Gastroesophageal sphincter (tissue), 4 donors: ENCODE data around the gene MAPT. TPM values are rescaled to one million over a fixed set of nuclear protein-coding genes. Genes with fewer than 3 reads are reported as not detected.
"Not testable (repeated sequence)": the region's sequence is repeated elsewhere in the genome, so short reads cannot be mapped to it uniquely, and the experiment has no call there.

Source experiments
- ATAC-seq: fragments of 150-250 bp; one replicate; pipeline ENCODE4 v1.9.1; 2016; ENCODE audit warnings: mild to moderate bottlenecking, moderate library complexity
- H3K27ac ChIP-seq, 4 donors: fragments of 200-600 bp; sonication (generic) in 3 of 4; 1 replicate in 3 of 4; 2 replicates in 1 of 4; pipeline ENCODE4 v1.5.1; 2016 to 2019
- H3K27me3 ChIP-seq: fragments of 200-600 bp; sonication (generic); one replicate; pipeline ENCODE4 v1.5.1; 2019
- H3K36me3 ChIP-seq, 2 donors: fragments of 200-600 bp; sonication (generic); one replicate each; pipeline ENCODE4 v1.5.1; 2019; ENCODE audit warnings: control low read depth in 1 of 2
- H3K4me1 ChIP-seq, 3 donors: fragments of 200-600 bp; sonication (generic); 1 replicate in 2 of 3; 2 replicates in 1 of 3; pipeline ENCODE4 v1.5.1; 2016 to 2019; ENCODE audit warnings: control low read depth in 2 of 3
- H3K4me3 ChIP-seq, 2 donors: fragments of 200-600 bp; sonication (generic); one replicate each; pipeline ENCODE4 v1.5.1; 2019; ENCODE audit warnings: mild to moderate bottlenecking in 1 of 2, moderate library complexity in 1 of 2
- H3K9me3 ChIP-seq, 3 donors: fragments of 200-600 bp; sonication (generic); one replicate each; pipeline ENCODE4 v1.5.1; 2017 to 2019; ENCODE audit warnings: control low read depth in 2 of 3
- EP300 ChIP-seq: sonication (generic); formaldehyde crosslinking; IDR thresholded peaks from one replicate; pipeline ENCODE4 v1.6.1; 2017; ENCODE audit warnings: antibody characterized with exemption, mild to moderate bottlenecking
- POLR2A ChIP-seq, 2 donors: fragments of 450-650 bp; IDR thresholded peaks; one replicate each; pipeline ENCODE4 v1.6.1; 2017; ENCODE audit warnings: antibody characterized with exemption in 2 of 2, mild to moderate bottlenecking in 2 of 2, moderate library complexity in 1 of 2
- POLR2AphosphoS5 ChIP-seq: sonication (generic); formaldehyde crosslinking; IDR thresholded peaks from one replicate; pipeline ENCODE4 v1.6.1; 2017; ENCODE audit warnings: antibody characterized with exemption
- WGBS, 2 donors: methylation state at CpG; one replicate each; pipeline ENCODE4 v1.1.5; 2018; ENCODE audit warnings: low coverage in 1 of 2; 5-methylcytosine and 5-hydroxymethylcytosine counted together
- total RNA-seq, 4 donors: library from RNA; depleted of rRNA; stranded (reverse); fragments of >200 nt; gene quantifications; one replicate each; pipeline ENCODE4 v1.1.0, GENCODE V29; 2016
- TF ChIP-seq, protein P1 (sequence below), 4 experiments: fragments of 200-600 bp in 2 of 4; fragments of 450-650 bp in 2 of 4; sonication (generic) in 1 of 4; IDR thresholded peaks; one replicate each; pipeline ENCODE4 v1.5.1; 2017 to 2019; ENCODE audit warnings: antibody characterized with exemption in 4 of 4, mild to moderate bottlenecking in 2 of 4, moderate library complexity in 2 of 4

The MAPT gene
- total RNA-seq, 4 donors from 2014 or later = 3.4 to 12.2 (median 8.5) TPM

DNA sequence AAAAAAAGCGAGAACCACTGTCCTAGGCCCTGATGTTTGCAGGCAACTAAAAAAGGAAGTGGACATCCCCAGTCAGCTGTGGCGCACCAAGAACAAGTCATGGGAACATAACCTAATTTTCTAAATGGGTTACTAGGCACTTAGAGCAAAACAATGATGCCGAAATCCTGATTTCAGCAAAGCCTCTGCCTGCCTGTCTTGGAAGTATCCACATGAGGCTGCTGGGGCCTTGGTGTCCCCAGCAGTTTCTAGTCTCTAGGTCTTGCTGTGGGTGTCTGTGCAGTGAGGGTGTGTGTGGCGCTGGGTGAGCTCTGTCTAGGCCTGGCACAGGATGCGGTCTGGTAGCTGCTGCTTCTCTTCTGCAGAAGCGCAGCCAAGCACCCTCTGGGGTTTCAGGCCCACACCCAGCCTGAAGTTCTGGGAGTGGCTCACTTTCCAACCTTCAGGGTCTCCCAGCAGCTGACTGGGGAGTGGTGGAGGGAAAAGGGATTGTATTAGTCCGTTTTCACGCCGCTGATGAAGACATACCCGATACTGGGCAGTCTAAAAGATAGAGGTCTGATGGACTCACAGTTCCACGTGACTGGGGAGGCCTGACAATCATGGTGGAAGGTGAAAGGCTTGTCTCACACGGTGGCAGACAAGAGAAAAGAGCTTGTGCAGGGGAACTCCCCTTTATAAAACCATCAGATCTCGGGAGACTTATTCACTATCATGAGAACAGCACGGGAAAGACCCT lies 125.8 kb downstream of the MAPT start:
- Histone ChIP-seq H3K36me3 (peaks cover 0 to 23% of the 10 kb centered on the region in 2 donors), H3K27me3 (no peaks in the 10 kb centered on the region), H3K9me3 (no peaks in the 10 kb centered on the region), H3K4me1 (no peaks in the 10 kb centered on the region), H3K27ac (no peak overlapping the region), H3K4me3 (no peak overlapping the region)
- ATAC-seq = no peak
- whole genome bisulfite sequencing, 2 donors = 85 to 89% methylated on average over 4 to 9 of the region's 14 CpGs
- TF ChIP-seq, protein P1, sequence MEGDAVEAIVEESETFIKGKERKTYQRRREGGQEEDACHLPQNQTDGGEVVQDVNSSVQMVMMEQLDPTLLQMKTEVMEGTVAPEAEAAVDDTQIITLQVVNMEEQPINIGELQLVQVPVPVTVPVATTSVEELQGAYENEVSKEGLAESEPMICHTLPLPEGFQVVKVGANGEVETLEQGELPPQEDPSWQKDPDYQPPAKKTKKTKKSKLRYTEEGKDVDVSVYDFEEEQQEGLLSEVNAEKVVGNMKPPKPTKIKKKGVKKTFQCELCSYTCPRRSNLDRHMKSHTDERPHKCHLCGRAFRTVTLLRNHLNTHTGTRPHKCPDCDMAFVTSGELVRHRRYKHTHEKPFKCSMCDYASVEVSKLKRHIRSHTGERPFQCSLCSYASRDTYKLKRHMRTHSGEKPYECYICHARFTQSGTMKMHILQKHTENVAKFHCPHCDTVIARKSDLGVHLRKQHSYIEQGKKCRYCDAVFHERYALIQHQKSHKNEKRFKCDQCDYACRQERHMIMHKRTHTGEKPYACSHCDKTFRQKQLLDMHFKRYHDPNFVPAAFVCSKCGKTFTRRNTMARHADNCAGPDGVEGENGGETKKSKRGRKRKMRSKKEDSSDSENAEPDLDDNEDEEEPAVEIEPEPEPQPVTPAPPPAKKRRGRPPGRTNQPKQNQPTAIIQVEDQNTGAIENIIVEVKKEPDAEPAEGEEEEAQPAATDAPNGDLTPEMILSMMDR (IDR thresholded peaks at IDR 0.05) = no peak
- TF ChIP-seq EP300 = no peak
- TF ChIP-seq POLR2AphosphoS5 = no peak
- TF ChIP-seq POLR2A (IDR thresholded peaks at IDR 0.05) = no peak

DNA sequence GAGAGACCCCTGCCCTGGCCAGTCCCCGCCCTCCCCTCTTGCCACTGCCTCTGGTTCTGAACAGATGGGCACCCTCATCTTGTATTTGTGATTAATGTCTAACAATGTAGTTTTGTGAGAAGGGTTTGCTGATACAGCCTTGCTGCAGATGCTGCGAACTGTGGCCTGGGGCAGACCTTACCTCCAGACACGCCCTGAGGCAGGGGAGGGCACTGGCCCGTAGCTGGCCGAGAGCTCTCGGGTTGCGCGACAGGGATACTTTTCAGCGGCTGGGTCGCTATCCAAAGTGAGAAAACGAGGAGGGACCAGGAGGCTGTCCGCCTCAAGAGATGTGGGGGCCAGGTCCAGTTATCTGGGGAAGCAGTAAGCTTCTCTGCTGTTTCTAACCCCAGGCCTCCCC lies 126.6 kb downstream of the MAPT start:
- Histone ChIP-seq H3K27me3 (no peaks in the 10 kb centered on the region), H3K36me3 (peaks cover 0 to 24% of the 10 kb centered on the region in 2 donors), H3K4me1 (no peaks in the 10 kb centered on the region), H3K27ac (no peak overlapping the region), H3K9me3 (no peaks in the 10 kb centered on the region), H3K4me3 (no peak overlapping the region)
- 60% methylated on average over 1 of the region's 12 CpGs; no CpG with 5 or more reads in 1 of the 2 donors for WGBS, 2 donors
- TF ChIP-seq POLR2AphosphoS5 (no peak), POLR2A (IDR thresholded peaks at IDR 0.05) (no peak), EP300 (no peak)
- TF ChIP-seq, protein P1 (IDR thresholded peaks at IDR 0.05) = no peak
- ATAC-seq = no peak

DNA sequence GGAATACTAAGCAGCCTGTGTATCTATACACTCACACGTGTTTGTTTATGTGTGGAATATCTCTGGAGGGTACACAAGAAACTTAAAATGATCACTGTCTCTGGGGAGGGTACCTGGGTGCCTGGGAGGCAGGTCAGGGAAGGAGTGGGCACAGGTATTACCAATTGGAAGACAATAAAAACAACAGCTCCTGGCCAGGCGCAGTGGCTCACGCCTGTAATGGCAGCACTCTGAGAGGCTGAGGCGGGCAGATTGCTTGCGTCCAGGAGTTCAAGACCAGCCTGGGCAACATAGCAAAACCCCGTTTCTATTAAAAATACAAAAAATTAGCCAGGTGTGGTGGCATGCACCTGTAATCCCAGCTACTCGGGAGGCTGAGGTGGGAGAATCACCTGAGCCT lies 129.0 kb downstream of the MAPT start:
- not testable (repeated sequence) for ATAC-seq, H3K9me3 ChIP-seq, H3K27me3 ChIP-seq, H3K27ac ChIP-seq, H3K4me3 ChIP-seq
- whole genome bisulfite sequencing, 2 donors = 78 to 100% methylated on average over 1 to 6 of the region's 7 CpGs
- Histone ChIP-seq H3K36me3 (peaks cover 0 to 44% of the 10 kb centered on the region in 2 donors), H3K4me1 (peaks cover 0 to 10% (median 0%) of the 10 kb centered on the region in 3 donors)

DNA sequence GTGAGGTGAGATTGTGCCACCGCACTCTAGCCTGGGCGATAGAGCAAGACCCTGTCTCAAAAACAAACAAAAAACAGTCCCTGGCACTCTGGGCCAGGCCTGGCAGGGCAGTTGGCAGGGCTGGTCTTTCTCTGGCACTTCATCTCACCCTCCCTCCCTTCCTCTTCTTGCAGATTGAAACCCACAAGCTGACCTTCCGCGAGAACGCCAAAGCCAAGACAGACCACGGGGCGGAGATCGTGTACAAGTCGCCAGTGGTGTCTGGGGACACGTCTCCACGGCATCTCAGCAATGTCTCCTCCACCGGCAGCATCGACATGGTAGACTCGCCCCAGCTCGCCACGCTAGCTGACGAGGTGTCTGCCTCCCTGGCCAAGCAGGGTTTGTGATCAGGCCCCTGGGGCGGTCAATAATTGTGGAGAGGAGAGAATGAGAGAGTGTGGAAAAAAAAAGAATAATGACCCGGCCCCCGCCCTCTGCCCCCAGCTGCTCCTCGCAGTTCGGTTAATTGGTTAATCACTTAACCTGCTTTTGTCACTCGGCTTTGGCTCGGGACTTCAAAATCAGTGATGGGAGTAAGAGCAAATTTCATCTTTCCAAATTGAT lies 129.5 kb downstream of the MAPT start:
- no peak for ATAC-seq
- Histone ChIP-seq H3K27ac (no peak overlapping the region), H3K36me3 (peaks cover 0 to 50% of the 10 kb centered on the region in 2 donors), H3K4me1 (peaks cover 0 to 16% (median 0%) of the 10 kb centered on the region in 3 donors), H3K9me3 (no peaks in the 10 kb centered on the region), H3K27me3 (no peaks in the 10 kb centered on the region), H3K4me3 (no peak overlapping the region)
- 87 to 90% methylated on average over 3 to 6 of the region's 24 CpGs for WGBS, 2 donors
- no peak for TF ChIP-seq POLR2A (IDR thresholded peaks at IDR 0.05)

DNA sequence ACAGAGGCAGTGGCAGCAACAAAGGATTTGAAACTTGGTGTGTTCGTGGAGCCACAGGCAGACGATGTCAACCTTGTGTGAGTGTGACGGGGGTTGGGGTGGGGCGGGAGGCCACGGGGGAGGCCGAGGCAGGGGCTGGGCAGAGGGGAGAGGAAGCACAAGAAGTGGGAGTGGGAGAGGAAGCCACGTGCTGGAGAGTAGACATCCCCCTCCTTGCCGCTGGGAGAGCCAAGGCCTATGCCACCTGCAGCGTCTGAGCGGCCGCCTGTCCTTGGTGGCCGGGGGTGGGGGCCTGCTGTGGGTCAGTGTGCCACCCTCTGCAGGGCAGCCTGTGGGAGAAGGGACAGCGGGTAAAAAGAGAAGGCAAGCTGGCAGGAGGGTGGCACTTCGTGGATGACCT lies 130.2 kb downstream of the MAPT start:
- Histone ChIP-seq H3K27ac (no peak overlapping the region), H3K36me3 (peaks cover 0 to 56% of the 10 kb centered on the region in 2 donors), H3K4me3 (no peak overlapping the region), H3K27me3 (no peaks in the 10 kb centered on the region), H3K4me1 (peaks cover 0 to 19% (median 0%) of the 10 kb centered on the region in 3 donors), H3K9me3 (no peaks in the 10 kb centered on the region)
- WGBS, 2 donors = 67% methylated on average over 9 of the region's 14 CpGs; no CpG with 5 or more reads in 1 of the 2 donors
- TF ChIP-seq POLR2A (IDR thresholded peaks at IDR 0.05) (no peak), EP300 (no peak), POLR2AphosphoS5 (no peak)
- TF ChIP-seq, protein P1 (IDR thresholded peaks at IDR 0.05) = no peak
- ATAC-seq = no peak

DNA sequence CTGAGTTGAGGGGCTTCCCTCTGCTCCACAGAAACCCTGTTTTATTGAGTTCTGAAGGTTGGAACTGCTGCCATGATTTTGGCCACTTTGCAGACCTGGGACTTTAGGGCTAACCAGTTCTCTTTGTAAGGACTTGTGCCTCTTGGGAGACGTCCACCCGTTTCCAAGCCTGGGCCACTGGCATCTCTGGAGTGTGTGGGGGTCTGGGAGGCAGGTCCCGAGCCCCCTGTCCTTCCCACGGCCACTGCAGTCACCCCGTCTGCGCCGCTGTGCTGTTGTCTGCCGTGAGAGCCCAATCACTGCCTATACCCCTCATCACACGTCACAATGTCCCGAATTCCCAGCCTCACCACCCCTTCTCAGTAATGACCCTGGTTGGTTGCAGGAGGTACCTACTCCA lies 130.7 kb downstream of the MAPT start:
- Histone ChIP-seq H3K4me1 (peaks cover 0 to 19% (median 0%) of the 10 kb centered on the region in 3 donors), H3K9me3 (no peaks in the 10 kb centered on the region), H3K27me3 (no peaks in the 10 kb centered on the region), H3K36me3 (peaks cover 0 to 59% of the 10 kb centered on the region in 2 donors), H3K4me3 (no peak overlapping the region), H3K27ac (peak overlapping the region in 2 of 4 donors; percentile 31 to 47)
- ATAC-seq = no peak
- 86 to 96% methylated on average over 5 of the region's 10 CpGs for WGBS, 2 donors
- TF ChIP-seq POLR2A (IDR thresholded peaks at IDR 0.05) (no peak), POLR2AphosphoS5 (no peak), EP300 (no peak)
- TF ChIP-seq, protein P1 (IDR thresholded peaks at IDR 0.05) = no peak
